ENCODE measurements around the gene FUBP3.

FUBP3 gene

DNA sequence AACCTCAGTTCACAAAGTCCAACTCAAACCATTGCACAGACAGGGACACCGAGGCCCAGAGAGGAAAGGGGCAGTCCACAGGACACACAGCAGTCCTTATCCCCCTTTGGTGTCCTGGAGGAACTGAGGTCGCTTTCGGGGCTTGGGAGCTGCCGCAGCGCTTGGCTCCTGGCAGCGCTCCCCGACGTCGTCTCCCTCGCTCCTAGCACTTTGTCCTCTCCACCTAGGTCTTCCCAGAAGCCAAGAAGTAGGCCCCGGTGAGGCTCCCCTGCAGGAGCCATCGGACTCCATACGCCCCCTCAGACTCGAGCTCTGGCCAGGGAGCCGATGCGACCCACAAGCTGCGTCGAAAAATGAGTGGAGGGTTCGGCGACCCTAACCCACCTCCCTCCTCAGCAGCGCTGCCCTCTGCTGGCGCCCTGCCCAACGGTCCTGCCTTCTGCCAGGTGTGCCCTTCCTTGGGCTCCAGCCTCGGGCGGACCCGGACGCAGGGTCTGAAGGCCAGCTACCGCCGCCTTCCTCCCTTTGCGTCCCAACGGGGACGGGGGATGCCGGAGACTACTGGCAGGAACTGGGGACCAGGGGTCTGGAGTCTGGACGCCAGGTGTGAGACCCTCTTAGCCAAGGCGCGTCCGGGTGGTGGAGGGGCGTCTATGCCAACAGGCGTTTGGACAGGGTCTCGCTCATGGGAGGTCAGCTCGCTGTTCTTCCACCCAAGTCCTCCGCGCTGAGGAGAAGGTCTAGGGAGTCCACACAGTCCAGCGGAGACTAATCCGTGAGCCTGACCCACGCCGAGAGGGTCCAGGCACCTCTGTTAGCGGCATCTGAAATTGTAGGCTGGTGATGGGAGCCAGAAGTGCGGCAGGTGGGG is 83.0 kb downstream of the FUBP3 start:
- no peak for DNase-seq (ENCODE audit: low read depth in 2 of 2)

DNA sequence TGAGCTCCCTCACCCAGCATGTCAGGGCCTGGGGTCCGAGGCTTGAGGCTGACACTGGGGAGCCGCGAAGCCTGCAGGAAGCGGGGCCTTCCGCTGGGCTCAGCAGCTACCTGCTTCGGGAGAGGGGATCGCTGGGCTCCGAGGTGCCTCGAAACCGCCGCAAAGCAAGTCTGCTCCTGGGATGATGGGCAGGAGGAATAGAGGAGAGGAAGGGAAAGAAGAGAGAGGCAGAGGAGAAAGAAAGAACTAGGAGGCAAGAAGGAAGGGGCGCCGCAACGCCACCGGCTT is 83.5 kb downstream of the FUBP3 start:
- DNase-seq (ENCODE audit: low read depth in 2 of 2), result no peak

DNA sequence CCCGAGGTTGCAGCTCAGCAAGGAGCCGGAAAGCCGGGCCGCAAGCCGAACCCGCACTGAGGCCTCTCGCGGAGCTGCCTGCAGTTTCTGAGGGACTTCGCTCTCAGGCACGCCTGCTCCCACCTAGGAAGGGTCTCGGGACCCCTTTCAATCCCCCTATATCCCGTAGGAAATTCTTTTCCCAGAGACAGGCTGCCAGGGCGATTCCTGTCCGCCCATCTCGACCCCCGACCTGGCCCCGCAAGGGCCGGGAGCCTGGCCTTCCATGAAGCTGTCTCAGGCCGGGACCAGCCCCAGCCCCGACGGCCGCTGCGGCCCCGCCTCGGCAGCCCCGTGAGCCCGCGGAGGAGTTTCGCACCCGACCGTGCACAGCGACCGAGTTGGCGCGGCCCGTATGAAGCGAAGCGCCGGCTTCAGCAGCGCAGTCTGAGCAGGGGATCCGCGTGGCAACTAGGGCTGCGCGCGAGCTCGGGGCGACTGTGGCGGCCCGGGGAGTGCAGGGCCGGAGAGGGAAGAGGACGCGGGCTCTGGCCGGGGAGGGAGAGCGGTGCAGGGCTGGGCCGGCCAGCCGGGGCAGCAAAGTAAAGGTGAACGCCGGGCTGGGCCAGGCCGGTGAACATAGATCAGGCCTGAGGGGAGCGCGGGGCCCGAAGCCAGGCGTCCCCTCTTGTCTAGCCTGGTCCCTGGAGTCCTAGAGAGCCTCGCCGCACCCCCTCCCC is 84.0 kb downstream of the FUBP3 start:
- DNase-seq (ENCODE audit: low read depth in 2 of 2), result no peak

DNA sequence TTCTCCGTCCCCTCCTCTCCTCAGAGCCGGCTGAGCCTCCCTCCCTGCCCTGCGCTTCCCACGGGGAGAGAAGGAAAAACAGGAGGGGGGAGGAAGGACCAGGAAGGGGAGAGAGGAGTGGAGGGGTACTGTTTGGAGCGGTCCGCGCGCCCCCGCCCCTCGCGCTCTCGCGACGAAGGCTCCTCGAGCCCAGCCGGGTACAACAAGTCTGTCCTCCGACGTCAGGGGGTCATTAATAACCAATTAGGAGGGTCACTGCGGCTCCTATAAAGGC is 84.5 kb downstream of the FUBP3 start:
- no peak for DNase-seq (ENCODE audit: low read depth in 2 of 2)

DNA sequence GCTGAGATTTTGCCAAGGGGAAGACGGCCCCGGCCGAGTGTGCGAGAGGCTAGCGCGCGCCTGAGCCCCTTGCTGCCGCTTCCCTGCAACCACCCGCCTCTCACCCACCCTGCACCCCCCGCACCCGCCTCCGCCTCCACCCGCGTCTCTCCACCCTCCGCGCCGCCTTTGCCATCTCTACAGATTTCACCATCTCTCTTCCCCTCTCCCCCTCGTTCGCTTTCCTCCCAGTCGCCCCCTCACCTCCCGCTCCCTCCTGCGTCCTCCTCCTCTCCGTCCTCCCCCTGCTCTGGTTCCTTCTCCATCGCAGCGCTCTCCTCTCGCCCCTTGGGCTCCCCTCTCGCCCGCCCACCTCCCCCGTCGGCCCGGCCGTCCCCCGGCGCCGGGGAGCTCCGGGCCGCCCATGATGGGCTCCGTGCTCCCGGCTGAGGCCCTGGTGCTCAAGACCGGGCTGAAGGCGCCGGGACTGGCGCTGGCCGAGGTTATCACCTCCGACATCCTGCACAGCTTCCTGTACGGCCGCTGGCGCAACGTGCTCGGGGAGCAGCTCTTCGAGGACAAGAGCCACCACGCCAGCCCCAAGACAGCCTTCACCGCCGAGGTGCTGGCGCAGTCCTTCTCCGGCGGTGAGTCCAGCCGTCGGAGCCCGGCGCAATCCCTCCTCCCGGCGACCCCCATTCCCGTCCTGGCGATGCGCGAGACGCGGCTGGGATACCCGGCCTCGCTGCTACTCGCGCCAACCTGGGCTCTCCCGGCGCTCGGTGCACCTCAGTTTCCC is 85.1 kb downstream of the FUBP3 start, which contains the start of gene PRDM12:
Gene PRDM12 (plus strand): TSS at position 344 of the 778 bp plus-strand sequence. CDS start 60 bp downstream, at position 404.
- DNase-seq (ENCODE audit: low read depth in 2 of 2), result no peak

DNA sequence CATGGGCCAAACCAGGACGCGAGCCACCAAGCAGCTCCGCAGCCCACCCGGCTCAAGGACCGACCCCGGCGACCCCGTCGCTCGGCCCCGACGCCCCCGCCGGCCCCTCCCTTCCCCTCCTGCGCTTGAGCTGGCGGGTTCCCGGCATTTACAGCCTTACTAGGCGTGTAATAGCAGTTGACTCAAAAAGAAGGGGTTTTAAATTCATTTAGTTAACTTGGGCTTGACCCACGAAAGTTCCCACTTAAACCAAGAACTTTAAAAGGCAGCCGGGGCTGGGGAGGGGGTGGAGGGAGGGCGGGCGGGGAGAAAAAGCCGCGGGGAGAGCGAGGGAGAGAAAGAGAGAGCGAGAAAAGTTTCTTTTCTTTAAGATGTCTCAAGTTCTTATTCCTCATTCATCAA is 85.7 kb downstream of the FUBP3 start:
- DNase-seq (ENCODE audit: low read depth in 2 of 2), result no peak

DNA sequence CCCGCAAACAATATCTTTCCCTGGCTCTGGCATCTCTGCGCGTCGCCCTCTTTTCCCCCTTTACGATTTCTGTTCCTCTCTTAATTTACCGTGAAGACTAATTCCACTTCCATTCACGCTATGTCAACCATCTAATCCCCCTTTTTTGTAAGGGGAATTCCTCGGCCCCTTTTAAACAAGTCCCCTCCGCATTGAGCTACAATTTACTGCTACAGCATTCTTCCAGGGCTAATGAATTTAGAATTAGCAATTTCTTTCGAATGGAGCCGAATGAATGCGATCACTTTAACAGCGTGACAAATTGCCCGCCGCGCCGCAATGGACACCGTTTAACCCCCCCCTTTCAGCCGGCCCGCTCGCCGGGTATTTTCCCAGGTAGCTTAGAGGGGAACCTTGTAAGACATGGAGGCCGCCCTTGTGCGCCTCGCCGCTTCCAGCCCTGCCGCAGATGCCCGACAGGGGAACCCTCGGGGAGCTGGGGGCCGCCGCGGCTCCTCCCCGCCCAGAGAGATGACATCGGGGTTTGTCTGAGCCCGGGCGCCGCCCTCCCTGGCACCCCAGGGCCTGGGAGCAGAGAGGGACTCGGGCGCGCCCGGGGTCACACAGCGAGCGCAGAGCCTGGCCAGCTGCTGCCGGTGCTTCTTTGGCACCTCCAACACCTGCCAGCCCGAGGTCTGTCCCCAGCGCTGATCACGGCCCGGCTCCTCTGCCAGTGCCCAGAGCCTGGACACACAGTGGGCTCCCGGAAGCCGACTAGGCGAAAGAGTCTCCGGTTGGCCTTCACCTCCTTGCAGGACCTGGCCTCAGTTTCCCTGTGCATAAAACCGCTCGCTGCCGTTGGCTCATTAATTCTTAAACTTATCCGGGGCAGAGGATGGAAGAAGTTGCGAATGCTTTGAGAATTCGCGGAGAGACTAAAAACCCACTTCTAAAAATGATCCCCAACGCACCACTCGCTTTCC is 86.3 kb downstream of the FUBP3 start:
- no peak for DNase-seq (ENCODE audit: low read depth in 2 of 2)

DNA sequence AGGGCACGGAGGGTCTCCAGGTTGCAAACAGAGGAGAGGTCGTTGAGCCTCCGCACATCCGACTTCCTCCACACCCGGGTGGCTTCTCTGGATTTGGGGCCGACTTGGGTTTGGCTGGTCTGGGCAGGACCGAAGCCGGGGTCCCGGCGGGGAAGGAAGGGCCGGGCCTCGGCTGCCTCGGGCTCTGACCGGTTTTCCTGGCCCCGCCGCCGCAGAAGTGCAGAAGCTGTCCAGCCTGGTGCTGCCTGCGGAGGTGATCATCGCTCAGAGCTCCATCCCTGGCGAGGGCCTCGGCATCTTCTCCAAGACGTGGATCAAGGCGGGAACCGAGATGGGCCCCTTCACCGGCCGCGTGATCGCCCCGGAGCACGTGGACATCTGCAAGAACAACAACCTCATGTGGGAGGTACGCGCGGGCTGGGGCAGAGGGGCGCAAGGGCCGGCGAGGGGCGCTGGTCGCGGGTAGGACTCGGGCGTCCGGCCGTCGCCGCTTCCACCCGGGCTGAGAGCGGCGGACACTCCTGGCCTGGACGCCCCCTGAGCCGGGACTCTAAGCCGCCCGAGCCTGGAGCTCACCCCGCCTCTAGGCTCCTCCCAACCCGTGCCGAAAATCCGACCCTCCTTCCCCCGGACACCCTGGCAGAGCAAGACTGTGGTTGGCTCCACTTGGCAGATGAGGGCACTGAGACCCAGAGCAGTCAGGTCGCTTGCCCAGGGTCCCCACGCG is 87.2 kb downstream of the FUBP3 start:
- no peak for DNase-seq (ENCODE audit: low read depth in 2 of 2)

DNA sequence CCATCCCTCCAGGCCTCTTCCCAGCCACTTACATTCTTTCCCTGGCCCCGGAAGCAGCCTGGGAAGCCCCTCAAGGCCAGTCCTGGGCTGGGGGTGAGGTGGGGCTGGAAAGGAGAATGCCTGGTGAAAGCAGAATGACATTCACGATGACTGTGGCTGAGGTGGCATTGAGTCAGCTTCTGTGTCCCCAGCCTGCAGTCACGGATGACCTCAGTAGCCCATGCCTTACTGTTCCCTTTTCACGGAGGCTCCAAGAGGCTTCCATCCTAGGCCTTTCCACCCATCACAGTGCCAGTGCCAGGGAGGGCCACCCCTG is 87.7 kb downstream of the FUBP3 start:
- no peak for DNase-seq (ENCODE audit: low read depth in 2 of 2)

DNA sequence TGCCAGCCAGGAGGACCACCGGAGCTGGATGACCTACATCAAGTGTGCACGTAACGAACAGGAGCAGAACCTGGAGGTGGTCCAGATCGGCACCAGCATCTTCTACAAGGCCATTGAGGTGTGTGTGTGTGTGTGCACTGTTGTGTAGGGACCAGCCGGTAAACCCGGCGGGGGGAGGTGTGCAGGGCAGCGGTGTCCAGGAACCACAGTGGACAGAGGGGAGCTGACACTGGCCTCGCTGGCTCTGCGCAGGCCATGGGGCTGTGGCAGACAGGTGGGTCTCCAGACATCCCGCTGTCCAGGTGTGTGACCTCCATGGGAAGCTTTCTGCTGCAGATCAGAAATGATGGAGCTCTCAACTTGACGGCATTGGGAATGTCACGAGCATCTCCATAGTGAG is 88.8 kb downstream of the FUBP3 start:
- no peak for DNase-seq (ENCODE audit: low read depth in 2 of 2)

DNA sequence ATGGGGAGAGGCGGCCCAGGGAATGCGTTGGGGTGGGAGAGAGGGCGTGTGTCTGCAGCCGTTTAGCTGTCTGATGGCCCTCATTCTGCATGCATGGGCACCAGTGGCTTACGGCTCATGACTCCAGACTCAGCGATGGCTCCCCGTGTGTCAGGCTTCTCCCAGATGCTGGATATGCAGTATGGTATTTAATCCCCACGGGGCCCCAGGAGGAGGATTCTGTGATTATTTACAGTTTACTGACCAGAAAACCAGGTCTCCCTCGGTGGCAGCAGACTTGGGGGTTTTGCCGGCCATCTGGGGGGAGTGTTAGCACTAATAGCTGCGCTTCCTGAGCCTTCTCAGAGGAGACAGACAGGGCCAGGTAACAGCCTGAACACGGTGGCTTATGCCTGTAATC is 89.3 kb downstream of the FUBP3 start:
- no peak for DNase-seq (ENCODE audit: low read depth in 2 of 2)

DNA sequence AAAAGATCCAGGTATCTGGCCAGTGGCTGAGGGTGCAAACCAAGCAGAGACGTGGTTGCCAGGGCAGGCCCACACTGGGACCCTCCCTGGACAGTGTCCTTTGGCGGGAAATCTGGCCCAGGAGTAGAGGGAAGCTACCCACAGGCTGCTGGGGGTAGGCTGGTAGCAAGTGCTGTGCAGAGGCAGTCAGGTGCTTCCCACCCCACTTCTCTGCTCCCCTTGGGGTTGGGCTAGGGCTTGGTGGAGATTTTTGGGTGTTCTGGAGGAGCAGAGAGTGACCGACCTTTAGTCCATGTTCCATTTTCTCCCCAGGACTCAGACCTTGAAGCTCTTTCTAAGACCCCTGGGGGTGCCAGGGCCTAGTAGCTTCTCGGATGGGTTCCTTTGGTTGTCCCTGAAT is 90.6 kb downstream of the FUBP3 start:
- no peak for DNase-seq (ENCODE audit: low read depth in 2 of 2)

DNA sequence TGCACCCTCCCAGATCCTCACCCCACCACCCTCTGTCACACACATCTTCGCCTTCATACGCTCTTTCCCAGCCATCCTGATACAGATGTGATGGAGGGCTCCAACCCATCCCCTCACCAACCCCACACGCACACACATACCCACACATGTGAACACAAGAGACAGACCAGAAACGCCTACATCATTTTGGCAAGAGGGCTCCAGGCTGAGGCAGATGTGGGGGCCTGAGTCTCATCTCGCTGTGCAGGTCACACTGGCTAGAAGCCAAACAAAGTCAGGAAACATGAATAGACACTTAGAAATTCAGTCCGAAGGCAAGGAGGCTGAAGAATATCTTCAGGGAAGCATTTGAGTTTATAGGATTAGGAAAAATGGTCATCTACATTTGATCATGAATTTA is 91.3 kb downstream of the FUBP3 start:
- DNase-seq (ENCODE audit: low read depth in 2 of 2), result no peak

DNA sequence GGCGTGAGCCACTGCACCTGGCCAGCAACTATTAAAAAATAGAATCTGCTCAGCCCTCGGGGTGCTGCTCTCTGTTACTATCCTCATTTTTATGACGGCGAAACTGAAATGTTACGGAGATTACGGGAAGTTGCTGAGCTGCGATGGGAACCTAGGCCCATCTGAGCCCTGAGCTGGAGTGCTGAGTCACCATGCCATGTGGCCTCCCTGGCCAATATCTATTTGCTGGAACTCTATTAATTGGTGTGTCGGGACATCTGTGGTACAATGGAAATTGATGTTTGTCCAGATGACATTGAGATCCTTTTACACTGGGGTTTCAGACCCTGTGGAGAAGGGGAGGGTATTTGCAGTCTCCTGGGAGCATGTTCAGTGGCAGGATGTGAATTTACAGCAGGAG is 93.1 kb downstream of the FUBP3 start:
- DNase-seq (ENCODE audit: low read depth in 2 of 2), result no peak

DNA sequence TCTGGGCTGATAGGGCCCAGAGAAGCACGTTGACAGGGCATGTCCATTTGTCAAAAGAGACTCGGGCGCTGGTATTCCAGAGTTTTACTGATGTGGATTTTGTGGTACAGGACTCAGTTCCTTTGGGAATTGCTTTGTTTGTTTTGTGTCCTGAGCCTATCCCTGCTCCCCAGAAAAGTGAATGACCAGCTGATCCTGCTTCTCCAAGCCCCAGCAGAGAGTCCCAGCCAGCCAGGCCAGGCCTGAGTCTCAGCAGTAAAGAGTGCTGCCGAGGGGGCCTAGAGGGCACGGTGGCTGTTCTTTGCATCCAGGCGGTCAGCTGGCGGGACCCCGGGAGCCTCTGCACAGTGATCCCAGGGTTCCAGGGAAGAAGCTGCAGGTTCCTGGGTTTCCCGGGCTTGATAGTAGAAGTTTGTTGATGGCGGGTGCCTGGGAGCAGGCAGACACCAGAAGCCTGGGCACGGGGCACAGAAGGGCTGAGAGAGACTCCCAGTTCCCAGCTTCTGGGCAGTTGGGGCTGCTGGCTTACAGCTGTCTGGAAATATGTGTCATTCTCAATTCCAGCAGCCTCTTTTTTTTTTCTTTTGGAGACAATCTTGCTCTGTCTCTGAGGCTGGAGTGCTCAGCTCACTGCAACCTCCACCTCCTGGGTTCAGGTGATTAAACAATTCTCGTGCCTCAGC is 93.7 kb downstream of the FUBP3 start:
- no peak for DNase-seq (ENCODE audit: low read depth in 2 of 2)

DNA sequence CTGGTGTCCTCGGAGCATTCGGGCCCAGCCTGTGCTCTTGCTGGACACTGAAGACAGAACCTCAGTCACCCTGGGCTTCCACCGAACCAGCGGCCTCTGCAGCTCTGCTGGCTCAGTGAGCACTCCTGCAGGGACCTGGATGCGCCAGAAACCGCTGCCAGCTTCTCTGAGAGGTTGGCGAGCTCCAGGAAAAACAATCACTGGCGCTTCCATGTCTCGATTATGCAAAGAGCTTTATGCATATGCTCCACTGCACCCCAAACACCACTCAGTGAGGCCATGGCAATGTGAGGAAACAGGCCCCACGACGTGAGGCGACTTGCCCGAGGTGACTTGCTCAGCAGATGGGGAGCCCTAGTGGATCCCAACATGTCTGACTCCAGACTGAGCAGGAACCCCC is 96.0 kb downstream of the FUBP3 start:
- no peak for DNase-seq (ENCODE audit: low read depth in 2 of 2)

DNA sequence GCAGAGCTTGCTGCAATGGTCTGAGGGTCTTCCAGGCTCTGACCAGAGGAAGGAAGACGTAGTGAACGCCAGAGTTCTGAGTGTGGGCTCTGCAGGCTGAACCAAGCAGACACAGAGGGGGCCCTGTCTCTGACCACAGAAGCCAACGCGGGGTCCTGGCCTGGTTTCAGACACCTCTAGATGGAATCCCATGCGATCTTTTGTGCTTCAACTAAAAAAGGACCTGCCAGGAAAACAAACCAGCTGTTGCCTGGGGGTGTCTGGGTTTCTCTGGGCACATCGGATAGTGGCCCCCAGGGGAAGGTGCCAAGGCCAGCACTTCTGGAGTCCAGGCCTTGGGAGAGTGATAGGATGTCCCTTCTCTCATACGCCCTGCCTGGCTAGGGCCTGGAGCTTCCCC is 97.9 kb downstream of the FUBP3 start:
- no peak for DNase-seq (ENCODE audit: low read depth in 2 of 2)

DNA sequence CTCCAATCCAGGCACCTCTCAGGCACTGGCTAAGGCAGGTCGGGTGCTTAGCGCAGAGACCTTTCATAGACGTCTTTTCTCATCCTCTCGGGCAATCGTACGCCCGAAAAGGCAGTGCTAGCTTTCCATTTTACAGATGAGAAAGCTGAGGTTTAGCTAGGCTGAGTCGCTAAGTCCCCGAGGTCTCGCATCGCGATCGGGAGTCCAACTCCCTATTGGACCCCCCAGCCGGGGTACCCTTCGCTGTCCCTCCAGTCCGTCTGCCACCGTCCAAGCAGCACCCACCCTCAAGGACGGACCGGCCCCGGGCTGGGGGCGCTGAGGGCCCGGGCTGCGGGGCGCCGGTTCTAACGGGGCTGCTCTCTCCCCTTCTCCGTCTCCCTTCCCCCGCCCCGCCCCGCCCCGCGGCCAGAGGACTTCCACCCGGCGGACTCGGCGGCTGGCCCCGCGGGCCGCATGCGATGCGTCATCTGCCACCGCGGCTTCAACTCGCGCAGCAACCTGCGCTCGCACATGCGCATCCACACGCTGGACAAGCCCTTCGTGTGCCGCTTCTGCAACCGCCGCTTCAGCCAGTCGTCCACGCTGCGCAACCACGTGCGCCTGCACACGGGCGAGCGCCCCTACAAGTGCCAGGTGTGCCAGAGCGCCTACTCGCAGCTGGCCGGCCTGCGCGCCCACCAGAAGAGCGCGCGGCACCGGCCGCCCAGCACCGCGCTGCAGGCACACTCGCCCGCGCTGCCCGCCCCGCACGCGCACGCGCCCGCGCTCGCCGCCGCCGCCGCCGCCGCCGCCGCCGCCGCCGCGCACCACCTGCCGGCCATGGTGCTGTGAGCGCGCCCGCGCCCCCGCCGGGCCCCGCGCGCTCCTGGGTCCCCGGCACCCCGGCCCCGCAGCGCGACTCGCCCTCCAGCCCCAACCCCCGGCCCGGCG is 101.7 kb downstream of the FUBP3 start:
- no peak for DNase-seq (ENCODE audit: low read depth in 2 of 2)

DNA sequence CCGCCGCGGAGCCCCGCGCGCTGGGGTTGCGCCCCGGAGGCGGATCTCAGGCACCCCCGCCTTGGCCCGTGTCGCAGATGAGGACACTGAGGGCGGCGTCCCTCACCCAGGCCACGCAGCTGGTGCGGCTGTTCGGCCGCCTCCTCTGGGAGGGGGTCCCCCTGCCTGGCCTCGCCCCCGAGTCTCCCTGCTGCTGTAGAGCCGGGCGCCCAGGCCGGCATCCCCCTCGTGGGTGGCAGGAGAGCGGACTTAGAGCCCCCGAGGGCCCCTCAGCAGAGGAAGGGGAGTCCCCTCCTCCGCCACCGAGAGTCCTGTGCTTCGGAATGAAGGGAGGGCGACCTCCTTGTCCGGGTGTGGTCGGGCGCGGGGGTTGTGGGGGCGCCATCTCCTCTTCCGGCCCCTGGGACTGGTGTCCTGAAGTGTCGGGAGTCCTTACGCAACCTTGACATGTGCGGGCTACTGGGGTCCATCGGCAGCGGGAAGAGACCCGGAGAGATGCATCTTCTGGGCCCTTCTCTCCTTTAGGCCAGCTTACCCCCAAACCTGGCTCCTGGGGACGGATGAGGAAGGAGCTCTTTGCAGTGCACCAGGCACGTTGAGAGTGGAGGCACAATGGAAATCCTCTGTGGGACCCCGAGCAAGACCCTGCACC is 102.5 kb downstream of the FUBP3 start:
- DNase-seq (ENCODE audit: low read depth in 2 of 2), result no peak
